GM21515 (cell line): ENCODE data around the gene EIF5A.

Experiments used
- ATAC-seq: cut with Tn5 transposase; IDR thresholded peaks from one replicate; pipeline ENCODE4 v1.9.1; 2021; ENCODE audit not compliant: unreplicated experiment

Gene EIF5A

DNA sequence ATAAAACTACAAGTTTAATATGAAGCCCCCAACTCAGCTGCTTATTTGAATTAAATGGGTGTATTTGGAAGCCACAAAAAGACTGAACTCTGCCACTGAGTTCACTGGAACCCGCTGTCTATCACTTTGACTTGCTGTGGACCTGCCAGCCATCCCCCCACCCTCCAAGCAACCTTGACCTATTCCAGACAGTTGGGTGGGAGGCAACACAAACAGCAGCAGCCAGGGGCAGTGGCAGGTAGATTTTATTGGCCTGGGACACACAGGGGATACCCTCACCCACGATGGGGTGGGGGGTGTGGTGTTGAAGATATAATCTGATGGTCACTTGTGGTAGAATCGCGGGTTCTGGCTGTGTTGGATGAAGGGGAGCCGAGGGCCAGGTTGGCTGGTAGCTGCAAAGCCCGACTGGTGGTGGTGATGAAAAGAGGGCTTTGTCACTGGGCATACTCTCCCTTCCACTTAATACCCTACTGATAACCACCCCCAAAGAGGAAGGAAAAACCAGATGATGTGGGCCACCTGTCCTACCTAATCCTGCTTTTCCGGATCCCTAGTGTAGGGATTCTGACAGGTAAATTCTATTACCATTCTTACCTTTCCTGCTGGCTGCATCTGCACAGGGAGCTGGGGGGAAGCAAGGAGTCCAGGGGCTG, 5.1 kb downstream of the EIF5A start:
- ATAC-seq = no peak

DNA sequence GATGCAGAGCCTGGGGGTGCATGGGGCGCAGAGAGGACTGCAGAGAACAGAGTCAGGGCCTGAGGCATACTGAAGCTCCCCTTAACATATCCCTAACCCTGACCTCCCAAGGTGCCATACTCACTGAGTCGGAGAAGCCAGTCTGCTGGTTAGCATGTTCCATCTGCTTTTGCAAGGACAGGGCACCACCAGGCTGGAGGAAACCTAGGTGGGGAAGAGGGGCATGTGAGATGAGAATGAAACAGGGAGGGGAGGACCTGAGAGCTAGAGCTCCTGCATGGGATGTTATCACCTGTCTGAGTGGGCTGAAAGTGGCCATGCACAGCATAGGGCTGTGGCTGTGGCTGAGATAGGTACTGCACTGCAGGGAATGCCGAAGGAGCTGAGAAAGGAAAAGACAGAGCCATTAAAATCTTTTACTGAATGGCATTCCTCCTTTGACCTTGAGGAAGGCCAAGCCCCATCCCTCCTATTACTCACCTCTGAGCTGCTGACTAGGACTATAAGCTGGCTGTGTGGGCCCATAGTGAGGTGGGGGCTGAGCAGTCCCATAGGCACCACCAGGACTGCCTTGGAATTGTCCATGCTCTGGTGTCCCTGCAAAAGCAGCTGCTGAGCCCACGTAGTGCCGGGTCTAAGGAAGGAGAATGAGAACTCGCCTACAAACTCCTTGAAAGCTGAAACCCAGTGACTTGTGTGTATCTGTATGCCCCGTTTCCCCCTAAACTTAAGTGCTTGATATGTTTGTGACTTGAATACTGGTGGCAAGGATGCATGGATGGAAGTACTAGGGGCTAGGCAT, 5.9 kb downstream of the EIF5A start:
- no peak for ATAC-seq

DNA sequence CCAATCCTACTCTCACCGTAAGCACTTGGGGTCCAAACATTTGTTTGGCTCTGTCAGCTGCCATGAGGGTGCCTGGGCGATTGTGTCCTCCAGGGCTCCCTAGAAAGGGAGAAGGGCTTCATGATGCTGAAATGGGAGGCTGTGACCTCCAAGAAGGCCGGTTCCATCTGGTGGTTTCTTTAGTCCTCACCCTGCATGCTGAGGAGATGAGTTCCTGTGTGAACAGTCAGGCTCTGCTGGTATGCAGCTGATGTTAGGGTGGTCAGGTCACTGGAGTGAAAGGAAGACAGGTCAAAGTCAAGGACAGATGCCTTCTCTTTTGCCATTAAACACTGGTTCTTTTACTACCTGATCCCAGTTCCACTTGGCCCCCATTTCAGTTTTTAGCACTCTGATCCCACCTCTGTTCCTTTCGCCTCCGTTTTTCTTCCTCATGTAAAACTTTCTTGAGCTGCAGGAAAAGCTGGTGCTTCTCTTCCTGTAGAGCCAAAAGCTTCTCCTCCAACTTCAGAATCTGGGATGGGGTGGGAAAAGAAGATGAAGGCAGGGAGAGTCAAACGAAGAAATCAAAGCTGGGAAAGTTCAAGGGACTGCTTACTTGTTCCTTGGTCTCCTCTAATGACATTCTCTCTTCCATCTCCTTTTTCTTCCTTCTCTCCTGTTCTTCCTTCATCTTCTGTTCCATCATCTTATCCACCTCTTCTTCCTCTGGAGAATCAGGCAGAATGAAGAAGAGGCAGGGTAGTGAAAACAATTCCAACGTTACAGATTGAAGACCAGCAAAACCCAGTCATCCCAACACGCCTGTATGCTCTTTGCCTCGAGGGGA, 6.7 kb downstream of the EIF5A start:
- no peak for ATAC-seq

GRCh38 chr17:7314719-7315569, 7.5 kb downstream of the EIF5A start, which contains the start of gene GPS2:
Gene GPS2, minus strand, starts transcription at chr17:7315360. Its CDS starts 308 bp downstream, at chr17:7315052.
- ATAC-seq = peak; percentile 68

DNA sequence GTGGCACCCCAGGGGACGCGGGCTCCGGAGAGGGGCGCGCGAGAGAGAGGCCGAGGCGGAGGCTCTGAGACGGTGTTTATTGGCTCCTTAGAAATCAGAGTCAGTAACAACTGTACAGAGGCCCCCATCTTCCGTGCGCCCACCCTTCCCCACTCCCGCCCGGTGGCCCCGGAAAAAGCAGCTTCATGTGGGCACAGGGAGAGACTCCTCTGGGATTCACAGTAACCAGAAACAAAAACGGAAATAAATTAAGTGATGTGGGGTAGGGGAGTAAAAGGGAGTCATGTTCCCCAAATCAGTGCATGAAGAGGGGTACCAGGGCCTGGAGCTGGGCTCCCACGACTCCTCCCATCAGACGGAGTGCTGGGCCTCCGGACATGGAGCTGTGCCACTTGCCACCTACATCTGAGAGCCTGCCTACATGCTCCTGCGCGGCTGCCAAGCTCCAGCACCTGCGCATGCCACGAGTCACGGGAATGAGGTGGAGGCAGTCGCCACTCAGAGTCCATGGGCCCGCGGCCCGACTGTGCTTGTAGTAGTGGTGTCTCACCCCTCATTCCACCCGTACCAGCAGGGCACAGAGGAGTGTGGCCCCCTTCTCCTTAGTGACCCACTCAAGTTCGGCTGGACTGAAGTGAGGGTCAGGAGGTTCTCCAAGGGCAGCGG, 8.3 kb downstream of the EIF5A start:
- ATAC-seq = no peak

DNA sequence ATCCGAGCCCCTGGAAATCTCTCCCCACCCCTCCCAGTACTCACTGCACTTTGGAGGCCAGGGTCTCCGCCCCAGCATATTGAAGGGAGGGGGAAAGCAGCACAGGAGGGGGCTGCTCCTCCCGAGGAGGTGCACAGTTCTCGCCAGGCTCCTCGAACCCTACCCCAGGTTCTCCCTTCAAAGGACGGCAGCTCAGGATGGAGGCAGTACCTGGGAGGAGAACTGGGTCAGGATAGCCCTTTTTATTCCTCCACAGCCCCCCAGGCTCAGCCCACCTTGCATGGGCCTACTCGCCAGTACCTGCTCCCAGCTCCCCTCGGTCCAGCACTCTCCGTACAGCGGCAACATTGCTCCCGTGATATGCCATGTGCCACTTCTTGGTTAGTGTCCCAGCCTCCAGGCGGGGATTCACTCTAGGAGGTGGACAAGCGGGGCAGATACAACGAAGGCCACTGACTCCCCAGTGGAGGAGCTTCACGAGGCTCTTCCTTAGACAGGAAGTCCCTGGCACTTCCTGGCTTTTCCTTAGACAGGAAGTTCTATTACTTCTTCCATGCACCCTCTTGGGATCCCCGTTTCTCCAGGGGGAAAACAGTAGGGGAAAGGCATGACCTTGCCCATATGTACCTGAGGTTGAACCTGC, 9.9 kb downstream of the EIF5A start:
- ATAC-seq = no peak

DNA sequence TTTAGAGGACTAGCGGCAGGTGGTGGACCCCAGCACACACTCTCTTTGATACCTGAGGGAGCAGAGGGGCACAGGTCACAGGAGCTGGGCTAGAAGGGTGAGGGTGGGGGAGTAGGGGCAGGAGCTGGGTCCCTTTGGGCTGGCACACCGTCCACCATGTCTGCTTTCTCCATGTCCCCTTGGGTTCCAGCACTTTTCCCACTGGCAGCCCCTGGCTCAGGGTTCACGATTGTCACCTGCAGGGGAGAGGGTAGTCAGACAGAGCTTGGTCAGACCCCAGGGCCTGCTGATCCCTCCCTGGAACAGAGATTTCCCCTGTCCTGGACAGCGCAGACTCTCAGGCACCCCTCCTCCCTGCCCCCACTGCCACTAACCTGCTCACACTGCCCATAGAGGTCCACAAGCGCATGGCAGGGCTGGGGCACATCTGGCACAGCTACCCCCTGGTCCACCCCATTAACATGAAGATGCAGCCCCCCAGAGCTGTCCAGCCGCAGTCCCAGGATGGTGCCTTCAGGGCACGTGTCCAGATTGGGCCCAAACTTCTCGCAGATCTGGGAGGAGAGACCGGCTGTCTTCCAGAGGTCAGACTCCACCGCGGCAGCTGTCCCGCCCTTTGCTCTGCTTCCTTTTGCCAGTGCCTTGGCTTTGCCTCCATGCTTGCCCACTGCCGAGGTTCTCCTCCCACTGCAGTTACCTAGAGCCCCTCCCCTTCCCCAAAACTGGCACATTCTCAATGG, 10.9 kb downstream of the EIF5A start:
- no peak for ATAC-seq

- ATAC-seq = no peak
Observed at GRCh38 chr17:7321466-7321865, 14.0 kb downstream of the EIF5A start.

- no peak for ATAC-seq
Observed at GRCh38 chr17:7322520-7323194, 15.2 kb downstream of the EIF5A start.

GRCh38 chr17:7323731-7324437, 16.5 kb downstream of the EIF5A start:
- no peak for ATAC-seq

- no peak for ATAC-seq
Observed at GRCh38 chr17:7324438-7324779, 17.0 kb downstream of the EIF5A start.

GRCh38 chr17:7325031-7325528, 17.7 kb downstream of the EIF5A start:
- no peak for ATAC-seq

GRCh38 chr17:7326186-7326585, 18.8 kb downstream of the EIF5A start:
- ATAC-seq = no peak

DNA sequence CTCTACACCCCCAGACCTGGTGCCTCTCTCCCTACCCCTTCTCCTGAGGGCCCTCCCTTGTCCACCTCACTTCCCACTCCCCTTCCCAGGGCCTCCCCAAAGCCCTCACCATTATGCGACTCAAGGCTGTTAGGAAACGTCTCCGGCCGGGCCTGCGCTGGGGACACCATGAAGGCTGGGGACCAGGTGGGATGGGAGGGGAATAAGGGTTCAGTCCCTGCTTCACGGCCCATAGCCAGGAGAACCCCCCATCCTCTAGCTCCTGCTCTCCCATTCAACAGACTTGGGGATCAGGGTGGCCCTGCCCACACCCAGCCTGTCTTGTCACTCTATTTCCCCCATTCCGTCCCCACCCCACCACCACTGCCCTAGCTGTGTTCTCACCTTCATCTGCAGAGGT, 19.6 kb downstream of the EIF5A start:
- no peak for ATAC-seq

DNA sequence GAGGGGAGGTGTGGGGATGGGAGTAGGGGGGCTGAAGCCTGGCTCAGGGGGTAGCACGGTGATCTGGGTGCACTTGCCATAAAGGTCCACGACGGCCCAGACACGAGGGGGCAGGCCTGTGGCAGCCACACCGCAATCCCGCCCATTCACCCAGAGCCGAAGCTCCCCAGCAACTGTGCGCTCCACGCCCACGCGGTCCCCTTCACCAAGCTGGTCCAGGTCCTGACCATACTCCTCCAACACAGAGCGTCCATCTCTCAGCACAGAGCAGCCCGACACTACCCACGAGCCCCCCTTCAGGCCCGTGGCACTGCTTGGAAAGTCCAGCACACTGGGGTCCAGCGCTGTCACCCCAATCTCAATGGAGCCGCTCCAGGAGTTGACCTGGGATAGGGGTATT, 20.1 kb downstream of the EIF5A start:
- no peak for ATAC-seq

DNA sequence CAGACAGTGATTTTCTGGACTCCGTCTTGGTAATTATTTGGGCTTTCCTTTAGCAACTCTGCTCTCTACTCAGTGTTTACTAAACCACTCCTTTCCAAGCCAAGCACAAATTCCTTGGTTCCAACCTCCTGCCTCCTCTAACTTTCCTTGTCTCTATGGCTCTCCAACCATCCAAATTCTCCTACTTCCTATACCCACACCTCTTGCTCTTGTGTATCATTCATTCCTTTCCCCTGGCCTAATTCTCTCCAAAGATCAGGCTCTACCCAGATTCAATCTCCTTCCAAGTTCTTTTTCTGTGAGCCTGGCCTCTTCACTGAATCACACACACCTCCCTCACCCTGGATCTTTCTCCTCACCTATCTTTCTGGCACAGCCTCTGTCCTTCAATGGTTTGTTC, 20.6 kb downstream of the EIF5A start:
- ATAC-seq = no peak

- ATAC-seq = peak; percentile 7
Observed at GRCh38 chr17:7328840-7329373, 21.5 kb downstream of the EIF5A start, which contains the start of gene NEURL4. Gene NEURL4, minus strand, starts transcription at chr17:7329335. Its CDS starts 23 bp downstream, at chr17:7329312.
